Ovary (tissue), 3 donors: ENCODE data around the gene MAP2K2.

Source experiments
- POLR2A ChIP-seq: fragments of 450-650 bp; IDR thresholded peaks from one replicate; pipeline ENCODE4 v1.6.1; 2017; ENCODE audit warnings: antibody characterized with exemption, mild to moderate bottlenecking, moderate library complexity
- TF ChIP-seq, protein P1 (sequence below), 3 donors: fragments of 450-650 bp in 2 of 3; fragments of 200-600 bp in 1 of 3; IDR thresholded peaks; one replicate each; pipeline versions ENCODE4 v1.5.1 to v1.8.0; 2016 to 2022; ENCODE audit warnings: antibody characterized with exemption in 3 of 3, mild to moderate bottlenecking in 1 of 3
- donor health status: DM: no; HTN: no; CAD: no.

- TF ChIP-seq, protein P1, sequence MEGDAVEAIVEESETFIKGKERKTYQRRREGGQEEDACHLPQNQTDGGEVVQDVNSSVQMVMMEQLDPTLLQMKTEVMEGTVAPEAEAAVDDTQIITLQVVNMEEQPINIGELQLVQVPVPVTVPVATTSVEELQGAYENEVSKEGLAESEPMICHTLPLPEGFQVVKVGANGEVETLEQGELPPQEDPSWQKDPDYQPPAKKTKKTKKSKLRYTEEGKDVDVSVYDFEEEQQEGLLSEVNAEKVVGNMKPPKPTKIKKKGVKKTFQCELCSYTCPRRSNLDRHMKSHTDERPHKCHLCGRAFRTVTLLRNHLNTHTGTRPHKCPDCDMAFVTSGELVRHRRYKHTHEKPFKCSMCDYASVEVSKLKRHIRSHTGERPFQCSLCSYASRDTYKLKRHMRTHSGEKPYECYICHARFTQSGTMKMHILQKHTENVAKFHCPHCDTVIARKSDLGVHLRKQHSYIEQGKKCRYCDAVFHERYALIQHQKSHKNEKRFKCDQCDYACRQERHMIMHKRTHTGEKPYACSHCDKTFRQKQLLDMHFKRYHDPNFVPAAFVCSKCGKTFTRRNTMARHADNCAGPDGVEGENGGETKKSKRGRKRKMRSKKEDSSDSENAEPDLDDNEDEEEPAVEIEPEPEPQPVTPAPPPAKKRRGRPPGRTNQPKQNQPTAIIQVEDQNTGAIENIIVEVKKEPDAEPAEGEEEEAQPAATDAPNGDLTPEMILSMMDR (IDR thresholded peaks at IDR 0.05): peak in 2 of 3 donors; percentile 18 to 34
- no peak for TF ChIP-seq POLR2A
Observed at GRCh38 chr19:4140237-4140711, 16.4 kb upstream of the MAP2K2 start.
